IMR-90 (cell line): ENCODE measurements around the gene ARHGEF10L.

Experiments used
- CTCF ChIP-seq: conservative IDR thresholded peaks from 2 replicates; pipeline ENCODE4 v1.5.1; 2012; ENCODE audit warnings: mild to moderate bottlenecking, low read depth, low read length, improper control_type of control experiment
- FOS ChIP-seq: fragments of 150-350 bp; IDR thresholded peaks from 2 replicates; pipeline ENCODE4 v1.6.1; 2016; ENCODE audit warnings: low read depth, low read length

GRCh38 chr1:17616731-17617279, 77.3 kb downstream of the ARHGEF10L start:
- TF ChIP-seq CTCF (no peak), FOS (no peak)
